K562 (cell line): ENCODE results near the gene PPP1R37. TPM values are rescaled to one million over a fixed set of nuclear protein-coding genes. Genes with fewer than 3 reads are reported as not detected.
A peak's percentile ranks its signal among the peaks of the same experiment; 100 is the strongest.

Source experiments
- ATAC-seq: fragments of 200-7000 bp; cut with Tn5 transposase; 3 replicates; pipeline ENCODE4 v1.9.1; 2020; ENCODE audit warnings: moderate library complexity
- BruUV-seq: library from RNA; stranded (reverse); fragments of 400-500 nt; replicated peaks from 2 replicates; lab custom pipeline; 2021; lab: Mats Ljungman, UMichigan
- CTCF ChIA-PET: fragments of 300-600 bp; formaldehyde crosslinking; extraction: SDS; loops from one replicate; lab custom pipeline; 2021; ENCODE audit warnings: low intra/inter-chr PET ratio; lab: Yijun Ruan, JAX
- POLR2A ChIA-PET: fragments of 300-600, 350-650 bp; sonication (Branson Sonifier 250); formaldehyde crosslinking; extraction: SDS; loops from one replicate; lab custom pipeline; 2021; ENCODE audit warnings: antibody characterized with exemption, inconsistent platforms; lab: Yijun Ruan, JAX
- DNase-seq, 4 experiments: peaks; one replicate each; pipeline versions ENCODE4 v3.0.0 to v3.0.0-alpha.2; 2011 to 2018; ENCODE audit warnings: low spot score in 3 of 4, mixed read lengths in 3 of 4; ENCODE audit errors: extremely low read depth in 1 of 4
- FAIRE-seq: peaks from 2 replicates; lab custom pipeline; 2011; peaks lifted over from hg19 to GRCh38; lab: Jason Lieb, UNC
- H2AFZ ChIP-seq: 2 replicates; pipeline ENCODE4 v1.6.0; 2011; ENCODE audit warnings: low read depth, low read length, control low read depth, inconsistent platforms
- H3K27ac ChIP-seq: fragments of 200-600 bp; 3 replicates; pipeline ENCODE4 v1.8.0; 2011; ENCODE audit warnings: low read depth, mild to moderate bottlenecking, control low read depth, inconsistent platforms, low read length, moderate library complexity, mixed read lengths; ENCODE audit errors: extremely low read depth
- H3K27me3 ChIP-seq, 2 experiments: fragments of 300-600 bp in 1 of 2; 2 replicates in 1 of 2; 3 replicates in 1 of 2; pipeline versions ENCODE4 v1.6.0 to v1.8.0; 2011; ENCODE audit warnings: inconsistent platforms in 2 of 2, low read length in 2 of 2, mild to moderate bottlenecking in 1 of 2, mixed read lengths in 1 of 2, moderate library complexity in 1 of 2; ENCODE audit not compliant: control insufficient read depth in 2 of 2, insufficient read depth in 2 of 2
- H3K36me3 ChIP-seq: fragments of 300-600 bp; 3 replicates; pipeline ENCODE4 v1.8.0; 2011; ENCODE audit warnings: mild to moderate bottlenecking, low read length, inconsistent platforms; ENCODE audit not compliant: control insufficient read depth, insufficient read depth
- H3K4me1 ChIP-seq, 2 experiments: fragments of 200-600 bp in 1 of 2; replicated peaks in 1 of 2; 2 replicates in 1 of 2; 3 replicates in 1 of 2; pipeline versions ENCODE4 v1.5.1 to v1.8.0; 2011; ENCODE audit warnings: inconsistent platforms in 2 of 2, low read length in 2 of 2, mild to moderate bottlenecking in 1 of 2, mixed read lengths in 1 of 2, moderate library complexity in 1 of 2; ENCODE audit not compliant: control insufficient read depth in 2 of 2, insufficient read depth in 2 of 2
- H3K4me2 ChIP-seq: 2 replicates; pipeline ENCODE4 v1.6.1; 2011; ENCODE audit warnings: low read length, control low read depth, inconsistent platforms, mixed read lengths; ENCODE audit not compliant: insufficient read depth
- H3K4me3 ChIP-seq: fragments of 200-600 bp; sonication (generic), shearing (Covaris generic); 2 replicates; pipeline ENCODE4 v1.5.1; 2016; ENCODE audit warnings: control low read depth, inconsistent platforms
- H3K79me2 ChIP-seq: fragments of 200-600 bp; 3 replicates; pipeline ENCODE4 v1.8.0; 2011; ENCODE audit warnings: low read length, inconsistent platforms; ENCODE audit not compliant: control insufficient read depth, insufficient read depth
- H3K9ac ChIP-seq, 2 experiments: 2 replicates each; pipeline versions ENCODE4 v1.6.0 to v1.6.1; 2011; ENCODE audit warnings: low read depth in 2 of 2, low read length in 2 of 2, control low read depth in 1 of 2, inconsistent platforms in 1 of 2, mild to moderate bottlenecking in 1 of 2, mixed read lengths in 1 of 2; ENCODE audit not compliant: insufficient read depth in 1 of 2
- H3K9me1 ChIP-seq: one replicate; pipeline ENCODE4 v1.6.0; 2011; ENCODE audit warnings: inconsistent platforms, mild to moderate bottlenecking, low read length, moderate library complexity; ENCODE audit not compliant: control insufficient read depth, insufficient read depth
- H3K9me3 ChIP-seq: replicated peaks from 2 replicates; pipeline ENCODE4 v1.5.1; 2011; ENCODE audit warnings: low read depth, low read length, inconsistent platforms; ENCODE audit not compliant: control insufficient read depth, insufficient read depth
- H4K20me1 ChIP-seq: replicated peaks from 2 replicates; pipeline ENCODE4 v1.6.1; 2011; ENCODE audit warnings: low read length, inconsistent platforms, mixed read lengths; ENCODE audit not compliant: control insufficient read depth, insufficient read depth
- EGR1 ChIP-seq: fragments of 450-650 bp; conservative IDR thresholded peaks from 2 replicates; pipeline ENCODE4 v1.6.1; 2017; ENCODE audit warnings: mild to moderate bottlenecking
- GABPB2 ChIP-seq: fragments of 250-450 bp; sonication (Bioruptor Pico); conservative IDR thresholded peaks from 2 replicates; pipeline ENCODE4 v1.5.1; 2021; ENCODE audit warnings: mild to moderate bottlenecking
- POLR2G ChIP-seq: fragments of 200-400 bp; formaldehyde crosslinking; IDR thresholded peaks from 2 replicates; pipeline ENCODE4 v1.6.1; 2017; ENCODE audit warnings: low read depth, mild to moderate bottlenecking, antibody characterized with exemption, low read length, moderate library complexity
- RBFOX2 ChIP-seq: fragments of 200-400 bp; formaldehyde crosslinking; IDR thresholded peaks from 2 replicates; pipeline ENCODE4 v1.6.1; 2017; ENCODE audit warnings: low read depth, mild to moderate bottlenecking, low read length, moderate library complexity
- ZBTB33 ChIP-seq: sonication (generic); formaldehyde crosslinking; IDR thresholded peaks from 2 replicates; pipeline ENCODE4 v1.8.1; 2023; ENCODE audit warnings: mild to moderate bottlenecking, missing genetic modification reagents
- WGBS: fragments of 100-300 bp; shearing (Covaris generic); methylation state at CpG from one replicate; pipeline ENCODE4 v1.1.6; 2016; ENCODE audit warnings: low coverage, mixed read lengths; ENCODE audit not compliant: insufficient coverage; ENCODE audit errors: missing lambda C conversion rate; 5-methylcytosine and 5-hydroxymethylcytosine counted together
- in situ Hi-C: fragments of 300-500 bp; cut with MboI; formaldehyde crosslinking; loops from 4 replicates; pipeline ENCODE4 v1.15.0; 2018; ENCODE audit warnings: inconsistent platforms, mixed read lengths
- intact Hi-C: fragments of 100-400 bp; cut with micrococcal nuclease; formaldehyde crosslinking; loops from 2 replicates; pipeline ENCODE4 v1.14.2; 2022
- polyA plus RNA-seq, 8 experiments: library from polyadenylated mRNA; depleted of rRNA in 4 of 8; stranded (reverse) in 5 of 8; unstranded in 3 of 8; fragments of >200 nt; fragmentation: Nextera tagmentation in 2 of 8; fragmentation: Illumina TruSeq in 1 of 8; extraction: Ambion mirVana in 2 of 8; extraction: Trizol in 1 of 8; gene quantifications; 2 replicates each; pipeline versions ENCODE4 v1.2.1 to v1.2.3, GENCODE V29; 2011 to 2014; ENCODE audit warnings: inconsistent platforms in 1 of 8, missing spikeins in 1 of 8
- total RNA-seq, 7 experiments: library from RNA; depleted of rRNA in 6 of 7; stranded (reverse); fragments of >200 nt in 6 of 7; fragmentation: Illumina TruSeq in 2 of 7; extraction: Trizol in 2 of 7; gene quantifications; 2 replicates each; pipeline versions ENCODE4 v1.2.1 to v1.2.3, GENCODE V29; 2011 to 2021; ENCODE audit warnings: low replicate concordance in 1 of 7

Gene PPP1R37
- total and polyA plus RNA-seq, 9 of the 15 experiments (the other 6 are each of a cell fraction or from before 2014, with no cell fraction given): 0.04 to 20.3 (median 7.3) TPM

- ChIA-PET CTCF (no interaction called here), POLR2A (interaction anchor here (0.7 to 1.8 kb wide), 2 partner anchors 11 to 16 kb away, joined by 4 to 5 read pairs; no protein-coding TSS in a partner anchor)
- H3K4me2 ChIP-seq: no peak overlapping the region
- no peak overlapping the region for H3K27ac ChIP-seq
- ATAC-seq (no peak), DNase-seq (no peak), FAIRE-seq (no peak)
- in situ Hi-C loops (no loop called here), intact Hi-C loops (no loop called here)
- H3K4me1 ChIP-seq: peaks cover 0 to 20% of the 10 kb centered on the region in 2 experiments; a peak in 2 of 5 replicates
- TF ChIP-seq GABPB2 (CRISPR knock-in tag): no peak
- TF ChIP-seq POLR2G: 0 out of 2 replicates have a peak, but pooled peaks have one; percentile 32
- no peaks in the 10 kb centered on the region for H3K27me3 ChIP-seq
- H2AFZ ChIP-seq: no peak overlapping the region
- H3K9me3 ChIP-seq: no peaks in the 10 kb centered on the region
- H4K20me1 ChIP-seq: no peaks in the 10 kb centered on the region; the same call in 1 of the 2 replicates
- no peaks in the 10 kb centered on the region for H3K9me1 ChIP-seq
- peaks cover 31% of the 10 kb centered on the region for H3K79me2 ChIP-seq
- peaks cover 70% of the 10 kb centered on the region for H3K36me3 ChIP-seq
- peak overlapping the region in 1 of 2 experiments; percentile 74; a peak in 2 of 4 replicates for H3K9ac ChIP-seq
- BruUV-seq: no TSS peak
- no peak overlapping the region for H3K4me3 ChIP-seq
- WGBS: 83% methylated on average over 11 of the region's 11 CpGs
These were observed 5.4 kb upstream of the PPP1R37 start for GRCh38 chr19:45087531-45087930.

DNA sequence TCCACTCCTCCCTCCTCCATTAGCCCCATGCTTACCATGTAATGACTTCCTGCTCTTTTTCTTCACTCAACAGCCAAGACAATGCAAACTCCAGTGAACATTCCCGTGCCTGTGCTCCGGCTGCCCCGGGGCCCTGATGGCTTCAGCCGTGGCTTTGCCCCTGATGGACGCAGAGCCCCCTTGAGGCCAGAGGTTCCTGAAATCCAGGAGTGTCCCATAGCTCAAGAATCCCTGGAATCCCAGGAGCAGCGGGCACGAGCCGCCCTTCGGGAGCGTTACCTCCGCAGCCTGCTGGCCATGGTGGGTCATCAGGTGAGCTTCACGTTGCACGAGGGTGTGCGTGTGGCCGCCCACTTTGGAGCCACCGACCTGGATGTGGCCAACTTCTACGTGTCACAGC lies 2.9 kb upstream of the PPP1R37 start:
- POLR2A ChIA-PET: interaction anchor here (0.6 kb wide), 2 partner anchors 42 to 199 kb away, joined by 3 to 4 read pairs; partner anchors contain the start of gene TOMM40
- peaks cover 9% of the 10 kb centered on the region for H4K20me1 ChIP-seq
- no peak for DNase-seq
- H3K9me3 ChIP-seq: no peaks in the 10 kb centered on the region
- H3K27me3 ChIP-seq: no peaks in the 10 kb centered on the region
- 0 out of 2 replicates have a peak, but pooled peaks have one; percentile 21 for TF ChIP-seq RBFOX2
- no peak for TF ChIP-seq EGR1
- TF ChIP-seq ZBTB33: no peak
- ATAC-seq: no peak
- 92% methylated on average over 15 of the region's 17 CpGs for WGBS
- no peak overlapping the region for H2AFZ ChIP-seq
- no peak overlapping the region for H3K9ac ChIP-seq
- H3K4me3 ChIP-seq: no peak overlapping the region
- H3K79me2 ChIP-seq: peaks cover 41% of the 10 kb centered on the region
- BruUV-seq: no TSS peak
- H3K4me2 ChIP-seq: no peak overlapping the region
- no peak overlapping the region for H3K27ac ChIP-seq
- in situ Hi-C loops: no loop called here
- peaks cover 64% of the 10 kb centered on the region for H3K36me3 ChIP-seq
- peaks cover 12 to 38% of the 10 kb centered on the region in 2 experiments for H3K4me1 ChIP-seq
- CTCF ChIA-PET: no interaction called here
- intact Hi-C loops: no loop called here
- no peaks in the 10 kb centered on the region for H3K9me1 ChIP-seq
- FAIRE-seq: no peak
